ENCODE results near the gene SEMA3D.

Gene SEMA3D

DNA sequence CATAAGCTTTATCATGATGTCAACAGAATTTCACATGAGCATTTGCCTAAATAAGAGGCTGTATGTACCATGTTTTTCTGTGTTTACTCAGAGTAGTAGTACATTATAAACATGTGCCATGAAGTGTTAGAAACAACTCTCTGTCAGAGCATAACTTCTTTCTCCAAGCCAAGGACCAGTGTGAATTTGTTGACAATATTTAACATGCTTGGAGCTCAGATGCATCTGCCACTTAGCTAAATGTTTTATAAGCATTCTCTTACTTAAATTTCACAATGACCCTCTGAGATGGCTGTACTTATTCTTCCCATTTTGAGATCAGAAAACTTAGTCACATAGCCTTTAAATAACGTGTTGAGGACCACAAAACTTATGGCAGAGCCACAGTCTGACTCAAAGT is 105.0 kb downstream of the SEMA3D start:
- no CpG with 5 or more reads among the region's 1 CpG for WGBS (ENCODE audit: insufficient coverage, insufficient read length)
- no peaks in the 10 kb centered on the region; the same call in 1 of the 2 replicates for H3K27me3 ChIP-seq (ENCODE audit: control insufficient read depth, insufficient read depth, low read length)

DNA sequence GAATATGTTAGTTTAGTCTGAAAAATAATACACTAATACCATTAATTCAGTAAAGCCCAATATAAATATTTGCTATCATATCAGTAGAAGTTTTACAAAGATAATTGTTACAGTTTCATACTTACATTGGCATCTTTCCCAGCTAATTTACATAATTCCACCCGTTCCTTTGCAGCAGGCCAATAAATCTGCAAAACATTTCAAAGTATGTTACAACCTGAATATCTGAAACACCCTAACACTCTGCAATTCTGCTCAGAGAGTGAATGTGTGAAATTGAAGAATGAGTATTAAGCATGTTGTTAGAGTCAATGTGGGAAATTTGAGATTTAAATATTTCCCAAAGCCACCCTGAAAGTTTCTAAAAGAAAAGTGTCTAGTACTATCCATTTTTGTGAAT is 105.5 kb downstream of the SEMA3D start:
- no CpG with 5 or more reads among the region's 1 CpG for WGBS (ENCODE audit: insufficient coverage, insufficient read length)
- no peak overlapping the region for H3K27ac ChIP-seq (ENCODE audit: low read length)
- DNase-seq (ENCODE audit: low read depth, low spot score): no peak
- H3K9me3 ChIP-seq (ENCODE audit: control insufficient read depth, insufficient read depth, low read length): no peaks in the 10 kb centered on the region
- no peak overlapping the region for H3K4me3 ChIP-seq (ENCODE audit: low read length)
- no peaks in the 10 kb centered on the region; the same call in 1 of the 2 replicates for H3K27me3 ChIP-seq (ENCODE audit: control insufficient read depth, insufficient read depth, low read length)
- H3K4me1 ChIP-seq (ENCODE audit: control insufficient read depth, insufficient read depth, low read length): no peaks in the 10 kb centered on the region
- no peaks in the 10 kb centered on the region for H3K36me3 ChIP-seq (ENCODE audit: control insufficient read depth, insufficient read depth, low read length)

More for the DNA sequence above, 105.0 kb downstream of the SEMA3D start:
- Histone ChIP-seq H3K9me3 (ENCODE audit: control insufficient read depth, insufficient read depth, low read length) (no peaks in the 10 kb centered on the region), H3K4me3 (ENCODE audit: low read length) (no peak overlapping the region), H3K4me1 (ENCODE audit: control insufficient read depth, insufficient read depth, low read length) (no peaks in the 10 kb centered on the region), H3K27ac (ENCODE audit: low read length) (no peak overlapping the region), H3K36me3 (ENCODE audit: control insufficient read depth, insufficient read depth, low read length) (no peaks in the 10 kb centered on the region)
- no peak for DNase-seq (ENCODE audit: low read depth, low spot score)

DNA sequence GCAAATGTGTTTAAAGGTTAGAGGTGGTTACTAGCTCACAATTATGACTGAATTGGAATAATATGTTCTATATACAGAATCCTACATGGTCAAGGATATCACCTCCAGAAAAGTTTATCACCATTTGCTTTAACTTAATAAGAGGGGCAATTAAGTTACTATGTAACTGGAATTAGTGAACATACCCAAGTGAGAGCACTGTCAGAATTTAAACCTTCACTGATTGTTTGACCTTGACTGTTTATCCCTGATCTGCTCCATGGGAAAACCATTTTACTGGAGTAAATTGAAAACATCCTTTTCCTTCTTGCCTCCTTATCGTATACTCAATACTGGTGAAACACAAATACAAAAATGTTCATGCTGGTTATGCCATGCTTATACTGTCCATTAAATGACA is 107.4 kb downstream of the SEMA3D start:
- Histone ChIP-seq H3K27ac (ENCODE audit: low read length) (no peak overlapping the region), H3K36me3 (ENCODE audit: control insufficient read depth, insufficient read depth, low read length) (no peaks in the 10 kb centered on the region), H3K4me3 (ENCODE audit: low read length) (no peak overlapping the region), H3K27me3 (ENCODE audit: control insufficient read depth, insufficient read depth, low read length) (no peaks in the 10 kb centered on the region; the same call in 1 of the 2 replicates), H3K4me1 (ENCODE audit: control insufficient read depth, insufficient read depth, low read length) (no peaks in the 10 kb centered on the region), H3K9me3 (ENCODE audit: control insufficient read depth, insufficient read depth, low read length) (no peaks in the 10 kb centered on the region)
- WGBS (ENCODE audit: insufficient coverage, insufficient read length): no CpG with 5 or more reads among the region's 1 CpG
- DNase-seq (ENCODE audit: low read depth, low spot score): no peak

DNA sequence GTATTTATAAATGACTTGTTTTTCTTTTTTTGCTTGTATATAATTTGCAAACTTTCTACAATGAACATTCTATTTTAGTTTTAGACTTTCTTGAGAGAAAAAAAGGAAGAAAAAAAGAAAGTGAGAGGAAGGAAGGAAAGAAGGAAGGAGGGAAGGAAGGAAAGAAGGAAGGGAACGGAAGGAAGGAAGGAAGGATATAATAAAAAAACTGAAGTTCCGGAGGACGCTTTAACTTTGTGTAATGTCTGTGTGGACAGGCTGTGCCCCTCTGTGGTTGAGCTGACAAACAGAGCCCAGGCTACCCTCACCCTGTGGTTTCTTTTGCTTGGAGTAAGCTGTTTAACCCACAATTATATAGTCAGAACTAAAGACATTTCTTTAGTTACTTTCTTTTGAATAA is 108.7 kb downstream of the SEMA3D start:
- Histone ChIP-seq H3K36me3 (ENCODE audit: control insufficient read depth, insufficient read depth, low read length) (no peaks in the 10 kb centered on the region), H3K4me3 (ENCODE audit: low read length) (no peak overlapping the region), H3K4me1 (ENCODE audit: control insufficient read depth, insufficient read depth, low read length) (no peaks in the 10 kb centered on the region), H3K9me3 (ENCODE audit: control insufficient read depth, insufficient read depth, low read length) (no peaks in the 10 kb centered on the region), H3K27ac (ENCODE audit: low read length) (no peak overlapping the region), H3K27me3 (ENCODE audit: control insufficient read depth, insufficient read depth, low read length) (no peaks in the 10 kb centered on the region; the same call in 1 of the 2 replicates)
- 100% methylated on average over 2 of the region's 3 CpGs for WGBS (ENCODE audit: insufficient coverage, insufficient read length)
- DNase-seq (ENCODE audit: low read depth, low spot score): no peak

DNA sequence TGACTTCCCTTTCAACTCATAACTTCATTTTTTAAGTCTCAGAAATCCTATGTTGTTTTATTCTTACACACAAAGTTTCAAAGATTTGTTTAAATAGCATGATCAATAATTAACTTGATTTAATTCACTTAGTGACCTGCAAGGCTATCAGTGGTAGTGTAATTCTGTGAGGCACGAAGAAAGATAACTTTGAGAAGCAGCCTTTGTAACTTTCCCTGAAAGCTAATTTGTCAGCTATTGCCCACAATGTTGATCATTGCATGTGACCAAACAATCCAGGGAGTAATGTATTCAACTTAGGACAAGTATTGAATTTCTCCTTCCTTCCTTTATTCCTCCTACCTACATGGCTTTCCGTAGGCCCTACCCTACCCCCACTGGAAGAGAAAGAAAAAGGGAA is 111.0 kb downstream of the SEMA3D start:
- Histone ChIP-seq H3K9me3 (ENCODE audit: control insufficient read depth, insufficient read depth, low read length) (no peaks in the 10 kb centered on the region), H3K36me3 (ENCODE audit: control insufficient read depth, insufficient read depth, low read length) (no peaks in the 10 kb centered on the region), H3K27ac (ENCODE audit: low read length) (no peak overlapping the region), H3K27me3 (ENCODE audit: control insufficient read depth, insufficient read depth, low read length) (no peaks in the 10 kb centered on the region; the same call in 1 of the 2 replicates), H3K4me1 (ENCODE audit: control insufficient read depth, insufficient read depth, low read length) (no peaks in the 10 kb centered on the region), H3K4me3 (ENCODE audit: low read length) (no peak overlapping the region)
- no CpG with 5 or more reads among the region's 2 CpGs for WGBS (ENCODE audit: insufficient coverage, insufficient read length)
- DNase-seq (ENCODE audit: low read depth, low spot score): no peak

DNA sequence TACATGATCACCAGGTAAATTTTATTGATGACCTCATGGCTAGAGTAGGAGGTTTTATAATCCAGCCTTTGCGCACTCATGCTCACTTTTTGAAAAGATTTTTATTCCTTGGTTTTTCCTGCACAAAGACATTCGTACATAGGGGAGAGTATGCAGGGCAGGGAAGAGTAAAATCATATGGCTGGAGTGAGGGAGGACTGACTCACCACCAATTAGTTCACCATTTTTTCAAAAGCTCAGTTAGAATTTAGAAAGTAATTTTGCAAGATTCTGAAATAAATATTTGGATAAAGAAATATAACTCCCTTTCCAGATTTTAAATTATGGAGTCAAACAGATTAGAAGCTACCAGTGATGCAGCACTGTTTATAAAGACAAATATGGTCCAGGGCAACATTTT is 111.9 kb downstream of the SEMA3D start:
- DNase-seq (ENCODE audit: low read depth, low spot score): no peak
- no peak overlapping the region for H3K27ac ChIP-seq (ENCODE audit: low read length)

DNA sequence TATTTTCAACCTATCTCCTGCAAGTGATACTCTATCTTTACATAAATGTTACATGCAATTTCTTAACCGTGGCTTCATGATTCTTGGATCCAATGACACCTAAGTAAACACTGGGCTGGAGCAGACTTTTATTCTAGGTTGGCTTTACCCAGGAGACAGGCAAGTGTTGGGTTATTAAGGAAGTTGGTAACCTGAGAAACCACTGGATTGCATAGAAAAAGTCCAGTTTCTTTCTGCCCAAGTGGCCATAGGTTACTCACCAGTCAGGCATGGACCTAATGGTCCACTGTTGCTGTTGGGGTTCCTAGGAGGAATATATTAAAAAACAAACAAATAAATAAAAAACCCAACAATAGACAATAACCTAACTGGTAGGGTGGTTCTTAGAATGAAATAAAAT is 112.8 kb downstream of the SEMA3D start:
- DNase-seq (ENCODE audit: low read depth, low spot score): no peak
- no peak overlapping the region for H3K27ac ChIP-seq (ENCODE audit: low read length)
- WGBS (ENCODE audit: insufficient coverage, insufficient read length): no CpG with 5 or more reads among the region's 1 CpG

More for the DNA sequence above, 111.9 kb downstream of the SEMA3D start:
- Histone ChIP-seq H3K27me3 (ENCODE audit: control insufficient read depth, insufficient read depth, low read length) (no peaks in the 10 kb centered on the region), H3K4me3 (ENCODE audit: low read length) (no peak overlapping the region), H3K36me3 (ENCODE audit: control insufficient read depth, insufficient read depth, low read length) (no peaks in the 10 kb centered on the region), H3K4me1 (ENCODE audit: control insufficient read depth, insufficient read depth, low read length) (no peaks in the 10 kb centered on the region), H3K9me3 (ENCODE audit: control insufficient read depth, insufficient read depth, low read length) (no peaks in the 10 kb centered on the region)
- no CpG with 5 or more reads among the region's 2 CpGs for WGBS (ENCODE audit: insufficient coverage, insufficient read length)

DNA sequence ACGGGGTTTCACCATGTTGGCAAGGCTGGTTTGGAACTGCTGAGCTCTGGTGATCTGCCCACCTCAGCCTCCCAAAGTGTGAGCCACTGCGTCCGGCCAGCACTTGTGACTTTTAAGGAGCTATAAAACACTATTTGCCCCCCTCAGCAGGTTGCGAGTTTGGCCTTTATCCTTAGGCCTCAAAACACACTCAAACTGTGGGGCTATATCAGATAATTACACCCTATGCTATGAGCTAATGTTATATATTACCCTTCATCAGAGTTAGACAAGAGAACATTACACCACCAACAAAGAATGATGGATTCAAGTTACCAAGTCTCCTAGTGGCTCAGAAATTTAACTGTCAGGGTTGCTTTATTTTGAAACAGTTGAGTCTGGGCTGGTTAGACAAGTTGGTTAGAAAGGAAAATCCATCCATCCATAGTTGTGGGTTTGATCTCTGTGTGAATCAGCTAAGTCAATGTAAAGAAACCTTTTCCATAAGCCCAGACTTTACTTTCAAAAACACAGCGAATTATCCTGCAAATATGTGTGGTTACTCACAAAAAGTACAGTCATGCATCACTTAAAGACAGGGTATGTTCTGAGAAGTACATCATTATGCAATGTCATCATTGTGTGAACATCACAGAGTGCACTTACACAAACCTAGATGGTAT is 115.8 kb downstream of the SEMA3D start:
- H3K27me3 ChIP-seq (ENCODE audit: control insufficient read depth, insufficient read depth, low read length): no peaks in the 10 kb centered on the region
- H3K27ac ChIP-seq (ENCODE audit: low read length): no peak overlapping the region
- no peaks in the 10 kb centered on the region for H3K9me3 ChIP-seq (ENCODE audit: control insufficient read depth, insufficient read depth, low read length)
- no peak overlapping the region for H3K4me3 ChIP-seq (ENCODE audit: low read length)
- H3K4me1 ChIP-seq (ENCODE audit: control insufficient read depth, insufficient read depth, low read length): no peaks in the 10 kb centered on the region
- no peak for DNase-seq (ENCODE audit: low read depth, low spot score)
- no peaks in the 10 kb centered on the region for H3K36me3 ChIP-seq (ENCODE audit: control insufficient read depth, insufficient read depth, low read length)
- WGBS (ENCODE audit: insufficient coverage, insufficient read length): no CpG with 5 or more reads among the region's 5 CpGs

More for the DNA sequence above, 112.8 kb downstream of the SEMA3D start:
- H3K9me3 ChIP-seq (ENCODE audit: control insufficient read depth, insufficient read depth, low read length): no peaks in the 10 kb centered on the region
- no peaks in the 10 kb centered on the region for H3K36me3 ChIP-seq (ENCODE audit: control insufficient read depth, insufficient read depth, low read length)
- H3K27me3 ChIP-seq (ENCODE audit: control insufficient read depth, insufficient read depth, low read length): no peaks in the 10 kb centered on the region
- no peak overlapping the region for H3K4me3 ChIP-seq (ENCODE audit: low read length)
- no peaks in the 10 kb centered on the region for H3K4me1 ChIP-seq (ENCODE audit: control insufficient read depth, insufficient read depth, low read length)

DNA sequence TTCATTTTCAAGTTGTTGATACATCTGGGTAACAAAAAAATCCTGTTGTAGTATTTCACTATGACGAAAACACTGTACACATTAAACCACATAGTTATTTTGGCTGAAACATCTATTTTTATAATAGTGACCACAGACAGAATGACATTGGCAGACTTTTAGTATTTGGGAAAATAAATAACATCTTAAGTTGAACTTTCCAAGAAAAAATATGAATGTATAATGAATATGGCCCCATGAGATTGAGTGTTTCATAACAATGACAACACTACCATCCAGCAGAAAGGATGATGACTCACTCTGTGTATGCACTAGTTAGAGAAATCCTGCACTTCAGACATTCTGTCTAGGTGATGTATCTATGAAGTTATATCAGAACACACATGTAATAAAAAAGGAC is 118.1 kb downstream of the SEMA3D start:
- H3K9me3 ChIP-seq (ENCODE audit: control insufficient read depth, insufficient read depth, low read length): no peaks in the 10 kb centered on the region
- H3K36me3 ChIP-seq (ENCODE audit: control insufficient read depth, insufficient read depth, low read length): no peaks in the 10 kb centered on the region
- no peak overlapping the region for H3K4me3 ChIP-seq (ENCODE audit: low read length)
- no CpG with 5 or more reads among the region's 1 CpG for WGBS (ENCODE audit: insufficient coverage, insufficient read length)
- no peak overlapping the region for H3K27ac ChIP-seq (ENCODE audit: low read length)
- H3K27me3 ChIP-seq (ENCODE audit: control insufficient read depth, insufficient read depth, low read length): no peaks in the 10 kb centered on the region
- H3K4me1 ChIP-seq (ENCODE audit: control insufficient read depth, insufficient read depth, low read length): no peaks in the 10 kb centered on the region
- DNase-seq (ENCODE audit: low read depth, low spot score): no peak

DNA sequence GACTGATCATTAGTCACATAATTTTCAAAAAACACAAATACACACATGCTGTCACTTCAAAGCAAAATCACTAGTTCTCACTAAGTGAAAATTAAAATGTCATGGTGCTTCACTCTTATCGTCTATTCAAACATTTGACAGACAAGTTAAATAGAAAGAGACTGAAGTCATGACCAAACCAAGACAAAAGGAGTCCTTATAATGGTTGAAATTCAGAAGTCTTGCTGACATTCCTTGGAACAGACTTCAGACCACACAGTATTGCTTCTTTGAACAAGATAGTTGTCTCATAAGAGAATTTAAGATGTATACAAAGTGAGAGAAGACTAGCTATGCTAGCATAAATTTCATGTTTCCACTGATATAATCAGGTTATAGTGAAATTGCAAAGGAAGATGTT is 119.5 kb downstream of the SEMA3D start:
- Histone ChIP-seq H3K27me3 (ENCODE audit: control insufficient read depth, insufficient read depth, low read length) (no peaks in the 10 kb centered on the region), H3K36me3 (ENCODE audit: control insufficient read depth, insufficient read depth, low read length) (no peaks in the 10 kb centered on the region), H3K27ac (ENCODE audit: low read length) (no peak overlapping the region), H3K9me3 (ENCODE audit: control insufficient read depth, insufficient read depth, low read length) (no peaks in the 10 kb centered on the region), H3K4me1 (ENCODE audit: control insufficient read depth, insufficient read depth, low read length) (no peaks in the 10 kb centered on the region), H3K4me3 (ENCODE audit: low read length) (no peak overlapping the region)
- whole genome bisulfite sequencing (ENCODE audit: insufficient coverage, insufficient read length): no CpG with 5 or more reads among the region's 1 CpG
- DNase-seq (ENCODE audit: low read depth, low spot score): no peak

DNA sequence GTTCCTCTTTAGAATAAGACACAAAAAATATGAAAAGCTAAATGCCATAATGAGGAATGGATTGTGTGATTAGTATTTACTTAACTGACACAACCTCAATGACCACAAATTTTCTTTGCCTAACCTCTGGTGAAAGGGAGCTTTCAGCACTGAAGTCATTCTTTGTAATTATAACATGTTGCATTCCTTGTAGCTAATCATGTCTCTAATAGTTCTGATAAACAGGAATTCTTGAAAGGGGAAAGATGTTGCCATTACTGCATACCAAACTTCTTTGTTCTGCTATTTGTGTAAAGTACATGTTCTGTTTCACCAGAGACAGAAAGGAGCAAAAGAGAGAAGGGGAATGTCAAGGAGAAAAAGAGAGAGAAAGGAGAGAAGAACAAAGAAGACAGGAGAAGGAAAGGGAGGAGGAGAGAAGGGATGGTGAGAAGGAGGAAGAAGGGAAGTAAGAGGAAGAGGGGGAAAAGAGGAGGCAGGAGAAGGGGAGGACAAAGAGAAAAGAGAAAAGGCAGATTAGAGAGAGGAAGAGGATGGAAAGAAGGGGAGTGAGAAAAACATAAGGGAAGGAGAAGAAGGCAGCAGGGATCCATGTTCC is 120.9 kb downstream of the SEMA3D start:
- Histone ChIP-seq H3K9me3 (ENCODE audit: control insufficient read depth, insufficient read depth, low read length) (no peaks in the 10 kb centered on the region), H3K27me3 (ENCODE audit: control insufficient read depth, insufficient read depth, low read length) (no peaks in the 10 kb centered on the region), H3K4me1 (ENCODE audit: control insufficient read depth, insufficient read depth, low read length) (no peaks in the 10 kb centered on the region), H3K27ac (ENCODE audit: low read length) (no peak overlapping the region), H3K4me3 (ENCODE audit: low read length) (no peak overlapping the region), H3K36me3 (ENCODE audit: control insufficient read depth, insufficient read depth, low read length) (no peaks in the 10 kb centered on the region)
- no peak for DNase-seq (ENCODE audit: low read depth, low spot score)
